Erythroblast (primary cell): Measurements from ENCODE around the gene EHBP1L1.
A peak's percentile ranks its signal among the peaks of the same experiment; 100 is the strongest.

Experiments
- DNase-seq, 2 experiments: peaks; one replicate each; lab custom pipeline; 2025; lab: John Stamatoyannopoulos, UW
- GATA1 ChIP-seq: IDR thresholded peaks from 2 replicates; pipeline ENCODE4 v1.6.1; 2011; ENCODE audit warnings: low read depth, mild to moderate bottlenecking, control low read depth, low read length, moderate library complexity
- POLR2A ChIP-seq: IDR thresholded peaks from 2 replicates; pipeline ENCODE4 v1.6.1; 2011; ENCODE audit warnings: mild to moderate bottlenecking, low read length

EHBP1L1 gene

GRCh38 chr11:65575568-65576231 is at the start of gene EHBP1L1:
Gene EHBP1L1 (plus strand): TSS chr11:65576053. CDS start chr11:65576303, 250 bp downstream.
- no peak for TF ChIP-seq GATA1
- peak; percentile 78 for TF ChIP-seq POLR2A
- peak; percentile 84 to 90 for DNase-seq

GRCh38 chr11:65526744-65527143 is 49.1 kb upstream of the EHBP1L1 start:
- TF ChIP-seq POLR2A, result no peak
- TF ChIP-seq GATA1, result no peak

GRCh38 chr11:65528819-65529350 is 47.0 kb upstream of the EHBP1L1 start:
- TF ChIP-seq POLR2A (no peak), GATA1 (no peak)
- no peak for DNase-seq

More at GRCh38 chr11:65526744-65527143, 49.1 kb upstream of the EHBP1L1 start:
- no peak for DNase-seq

- DNase-seq, result no peak
- TF ChIP-seq GATA1 (no peak), POLR2A (no peak)
Measured at GRCh38 chr11:65529475-65530156, 46.2 kb upstream of the EHBP1L1 start.

GRCh38 chr11:65530157-65530496 is 45.7 kb upstream of the EHBP1L1 start:
- TF ChIP-seq GATA1, result no peak
- no peak for TF ChIP-seq POLR2A
- DNase-seq, result peak; percentile 34 to 45

GRCh38 chr11:65532388-65533064 is 43.3 kb upstream of the EHBP1L1 start:
- TF ChIP-seq POLR2A (no peak), GATA1 (no peak)
- no peak for DNase-seq

GRCh38 chr11:65535102-65535501 is 40.8 kb upstream of the EHBP1L1 start:
- DNase-seq, result no peak
- no peak for TF ChIP-seq POLR2A
- TF ChIP-seq GATA1, result no peak

GRCh38 chr11:65536412-65537295 is 39.2 kb upstream of the EHBP1L1 start:
- no peak for DNase-seq
- no peak for TF ChIP-seq POLR2A
- TF ChIP-seq GATA1, result no peak

- TF ChIP-seq GATA1 (no peak), POLR2A (no peak)
- no peak for DNase-seq
Measured at GRCh38 chr11:65537296-65537597, 38.6 kb upstream of the EHBP1L1 start.

- TF ChIP-seq POLR2A (no peak), GATA1 (no peak)
- DNase-seq, result no peak
Measured at GRCh38 chr11:65537620-65538231, 38.1 kb upstream of the EHBP1L1 start.

- no peak for TF ChIP-seq GATA1
- DNase-seq, result no peak
Measured at GRCh38 chr11:65538232-65538914, 37.5 kb upstream of the EHBP1L1 start.
